Parathyroid adenoma (tissue), 2 donors: Measurements from ENCODE around the gene TMEM269.

Experiments used
- H2AFZ ChIP-seq: fragments of 300-600 bp; sonication (generic); one replicate; pipeline ENCODE4 v1.7.0; 2017; ENCODE audit warnings: antibody characterized with exemption, mild to moderate bottlenecking
- H3K27ac ChIP-seq: fragments of 300-600 bp; sonication (generic); one replicate; pipeline ENCODE4 v1.7.0; 2017
- H3K27me3 ChIP-seq: fragments of 300-600 bp; sonication (generic); one replicate; pipeline ENCODE4 v1.7.0; 2017; ENCODE audit warnings: low read length; ENCODE audit not compliant: control insufficient read depth, insufficient read depth
- H3K36me3 ChIP-seq: fragments of 300-600 bp; sonication (generic); one replicate; pipeline ENCODE4 v1.7.0; 2017; ENCODE audit warnings: low read length; ENCODE audit not compliant: control insufficient read depth, insufficient read depth
- H3K4me1 ChIP-seq: fragments of 300-600 bp; sonication (generic); one replicate; pipeline ENCODE4 v1.7.0; 2017; ENCODE audit warnings: control low read depth
- H3K4me2 ChIP-seq: fragments of 300-600 bp; sonication (generic); one replicate; pipeline ENCODE4 v1.7.0; 2017; ENCODE audit warnings: low read length
- H3K4me3 ChIP-seq: fragments of 300-600 bp; sonication (generic); one replicate; pipeline ENCODE4 v1.7.0; 2017; ENCODE audit warnings: low read depth, low read length
- H3K79me2 ChIP-seq: fragments of 300-600 bp; sonication (generic); one replicate; pipeline ENCODE4 v1.7.0; 2017; ENCODE audit warnings: control low read depth
- H3K9ac ChIP-seq: fragments of 300-600 bp; sonication (generic); one replicate; pipeline ENCODE4 v1.7.0; 2017; ENCODE audit warnings: mild to moderate bottlenecking
- H3K9me3 ChIP-seq: fragments of 300-600 bp; sonication (generic); one replicate; pipeline ENCODE4 v1.7.0; 2017; ENCODE audit warnings: low read length; ENCODE audit not compliant: control insufficient read depth
- TF ChIP-seq, protein P1 (sequence below): fragments of 300-600 bp; sonication (generic); IDR thresholded peaks from one replicate; pipeline ENCODE4 v1.7.0; 2017; ENCODE audit warnings: antibody characterized with exemption, mild to moderate bottlenecking
- donor health status: primary hyperparathyroidism.

Gene TMEM269, protein sequence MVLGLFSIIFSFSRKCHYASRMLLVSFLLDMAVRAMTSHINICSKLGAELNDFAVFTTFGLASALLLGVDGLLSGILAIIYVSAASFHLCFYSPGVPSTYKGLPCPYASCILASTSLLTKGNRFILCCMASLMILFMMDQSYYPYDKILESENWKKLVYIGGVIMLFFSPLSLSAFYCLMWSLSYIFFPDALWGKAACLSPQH

DNA sequence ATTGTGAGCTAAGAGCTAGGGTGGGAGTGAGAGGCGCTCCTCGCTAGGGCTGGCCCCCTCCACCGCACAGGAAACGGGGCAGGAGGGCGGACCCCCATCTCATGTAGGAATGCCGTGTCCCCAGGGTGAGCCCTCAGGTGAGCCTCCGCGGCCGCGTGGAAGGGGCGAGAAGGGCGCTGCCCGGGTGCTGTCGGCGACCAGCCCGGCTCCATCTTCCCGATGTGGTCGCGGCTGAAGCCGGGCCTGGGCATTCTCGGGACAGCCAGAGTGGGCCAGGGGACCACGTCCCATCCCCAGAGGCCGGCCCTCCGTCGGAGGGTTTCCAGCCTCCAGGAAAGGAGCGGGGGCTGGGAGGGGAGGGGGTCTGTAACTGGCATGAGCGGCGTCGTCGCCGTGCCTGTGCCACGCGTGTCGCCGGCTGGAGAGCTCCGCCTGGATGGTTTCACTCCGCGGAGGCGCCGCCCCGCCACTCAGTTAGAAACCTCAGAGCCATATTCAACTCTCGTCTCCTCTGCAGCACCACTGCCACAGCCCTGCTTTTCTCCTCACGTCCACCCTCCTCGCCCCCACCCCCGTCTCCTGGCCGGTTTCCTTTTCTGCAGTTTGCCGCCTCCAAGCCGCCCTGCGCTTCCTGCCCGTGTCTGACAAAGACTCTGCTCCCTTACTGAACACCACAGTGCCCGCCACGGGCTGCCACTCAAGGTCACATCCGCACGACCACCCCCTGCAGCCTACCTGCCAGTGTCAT, at the start of gene TMEM269:
Gene TMEM269 (plus strand): TSS at position 46 of the 748 bp plus-strand sequence. CDS start 4,903 bp downstream, outside the sequence.
- TF ChIP-seq, protein P1, sequence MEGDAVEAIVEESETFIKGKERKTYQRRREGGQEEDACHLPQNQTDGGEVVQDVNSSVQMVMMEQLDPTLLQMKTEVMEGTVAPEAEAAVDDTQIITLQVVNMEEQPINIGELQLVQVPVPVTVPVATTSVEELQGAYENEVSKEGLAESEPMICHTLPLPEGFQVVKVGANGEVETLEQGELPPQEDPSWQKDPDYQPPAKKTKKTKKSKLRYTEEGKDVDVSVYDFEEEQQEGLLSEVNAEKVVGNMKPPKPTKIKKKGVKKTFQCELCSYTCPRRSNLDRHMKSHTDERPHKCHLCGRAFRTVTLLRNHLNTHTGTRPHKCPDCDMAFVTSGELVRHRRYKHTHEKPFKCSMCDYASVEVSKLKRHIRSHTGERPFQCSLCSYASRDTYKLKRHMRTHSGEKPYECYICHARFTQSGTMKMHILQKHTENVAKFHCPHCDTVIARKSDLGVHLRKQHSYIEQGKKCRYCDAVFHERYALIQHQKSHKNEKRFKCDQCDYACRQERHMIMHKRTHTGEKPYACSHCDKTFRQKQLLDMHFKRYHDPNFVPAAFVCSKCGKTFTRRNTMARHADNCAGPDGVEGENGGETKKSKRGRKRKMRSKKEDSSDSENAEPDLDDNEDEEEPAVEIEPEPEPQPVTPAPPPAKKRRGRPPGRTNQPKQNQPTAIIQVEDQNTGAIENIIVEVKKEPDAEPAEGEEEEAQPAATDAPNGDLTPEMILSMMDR: no peak
- H3K9ac ChIP-seq: no peak within 1 kb of the TSS
- no peak within 1 kb of the TSS for H3K27ac ChIP-seq
- H3K9me3 ChIP-seq: no peaks in the 10 kb centered on the region
- H3K4me3 ChIP-seq: peak within 1 kb of the TSS; percentile 14
- no peaks in the 10 kb centered on the region for H3K36me3 ChIP-seq
- H3K79me2 ChIP-seq: no peaks in the 10 kb centered on the region
- peak within 1 kb of the TSS; percentile 37 for H3K4me2 ChIP-seq
- peak within 1 kb of the TSS; percentile 66 for H2AFZ ChIP-seq
- no peaks in the 10 kb centered on the region for H3K27me3 ChIP-seq
- H3K4me1 ChIP-seq: no peaks in the 10 kb centered on the region

DNA sequence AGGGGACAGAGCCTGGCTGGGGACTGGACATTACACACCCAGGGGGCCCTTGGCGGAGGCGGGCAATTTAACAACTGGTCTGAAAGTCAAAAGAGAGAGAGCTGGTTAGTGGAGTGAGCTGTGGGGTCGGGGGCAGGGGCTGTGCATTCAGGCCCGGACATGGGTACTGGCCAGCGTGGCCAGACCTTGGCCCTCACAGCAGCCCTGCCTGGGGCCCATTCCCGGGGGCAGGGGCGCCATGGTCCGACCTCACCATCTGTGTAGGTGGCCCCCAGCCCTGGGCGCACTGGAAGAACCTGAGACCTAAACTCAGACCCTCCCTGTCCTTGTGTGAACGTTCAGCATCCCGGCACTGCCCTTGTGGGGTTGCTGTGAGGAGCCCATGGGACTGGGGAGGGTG, 49.7 kb upstream of the TMEM269 start:
- H3K4me1 ChIP-seq: peaks cover 9% of the 10 kb centered on the region
- H3K4me3 ChIP-seq: no peak overlapping the region
- H2AFZ ChIP-seq: no peak overlapping the region
- TF ChIP-seq, protein P1: no peak
- H3K36me3 ChIP-seq: no peaks in the 10 kb centered on the region
- H3K27ac ChIP-seq: no peak overlapping the region
- no peak overlapping the region for H3K4me2 ChIP-seq
- no peaks in the 10 kb centered on the region for H3K27me3 ChIP-seq
- H3K9me3 ChIP-seq: no peaks in the 10 kb centered on the region
- no peak overlapping the region for H3K9ac ChIP-seq
- H3K79me2 ChIP-seq: no peaks in the 10 kb centered on the region

DNA sequence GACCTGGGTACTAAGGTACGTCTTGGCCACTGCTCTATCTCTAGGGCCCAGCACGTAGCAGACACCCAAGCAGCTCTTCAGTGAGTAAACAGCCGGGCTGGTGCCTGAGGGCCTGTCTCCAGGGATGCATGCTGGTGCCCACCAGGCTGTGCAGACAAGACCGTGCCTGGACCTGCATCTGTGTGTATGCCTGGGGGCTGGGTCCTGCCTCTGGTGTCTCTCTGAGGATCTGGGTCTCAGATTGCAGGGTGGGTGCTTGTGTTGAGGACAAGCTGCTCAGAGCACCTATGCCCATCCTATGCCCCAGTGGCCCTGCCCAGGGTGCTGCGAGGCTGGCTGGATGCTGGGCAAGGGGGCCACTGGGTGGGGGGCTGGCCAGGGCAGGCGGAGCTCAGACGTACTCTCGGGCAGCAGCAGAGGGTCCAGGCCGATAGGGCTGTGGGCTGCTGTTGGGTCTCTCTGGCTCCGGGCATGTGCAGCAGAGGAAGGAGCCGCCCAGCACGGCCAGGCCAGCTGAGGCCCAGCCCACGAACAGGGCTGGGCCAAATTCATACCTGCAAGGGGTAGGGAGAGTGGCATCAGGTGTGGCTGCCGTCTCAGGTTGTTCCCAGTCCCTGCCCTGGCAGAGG, 49.2 kb upstream of the TMEM269 start:
- Histone ChIP-seq H3K4me2 (no peak overlapping the region), H3K9ac (no peak overlapping the region), H3K9me3 (no peaks in the 10 kb centered on the region), H3K79me2 (no peaks in the 10 kb centered on the region), H3K36me3 (no peaks in the 10 kb centered on the region), H3K27me3 (no peaks in the 10 kb centered on the region), H3K4me1 (peaks cover 9% of the 10 kb centered on the region), H2AFZ (peak overlapping the region; percentile 38), H3K4me3 (no peak overlapping the region), H3K27ac (no peak overlapping the region)
- TF ChIP-seq, protein P1: no peak

DNA sequence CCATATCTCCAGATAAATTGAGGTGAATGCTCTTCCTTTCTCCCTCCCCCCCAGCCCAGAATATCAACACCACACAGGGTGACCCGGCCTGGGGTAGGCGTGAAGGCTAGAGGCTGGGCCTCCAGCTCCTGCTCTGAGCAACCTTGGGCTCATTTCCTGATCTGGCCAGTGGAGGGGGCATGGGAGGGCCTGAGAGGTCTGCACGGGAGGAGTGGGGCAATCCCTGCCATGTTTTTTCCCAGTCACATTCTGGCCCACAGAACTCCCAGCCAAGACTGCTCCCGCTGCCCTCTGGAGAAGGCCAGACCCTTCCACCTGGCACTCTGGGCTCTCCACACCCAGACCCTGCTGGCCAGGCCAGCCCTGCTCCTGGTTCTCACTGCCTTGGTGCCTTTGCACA, 48.6 kb upstream of the TMEM269 start:
- Histone ChIP-seq H3K9me3 (no peaks in the 10 kb centered on the region), H3K27ac (peak overlapping the region; percentile 61), H3K4me2 (no peak overlapping the region), H3K27me3 (no peaks in the 10 kb centered on the region), H3K4me3 (no peak overlapping the region), H3K9ac (no peak overlapping the region), H3K4me1 (peaks cover 9% of the 10 kb centered on the region), H3K36me3 (no peaks in the 10 kb centered on the region), H3K79me2 (no peaks in the 10 kb centered on the region), H2AFZ (peak overlapping the region; percentile 38)
- TF ChIP-seq, protein P1: no peak
